TTC549 (cell line): ENCODE measurements around the gene MEG3.

ENCODE experiments used
- FAIRE-seq: peaks from 2 replicates; lab custom pipeline; 2012; peaks lifted over from hg19 to GRCh38; lab: Jason Lieb, UNC

Gene MEG3

DNA sequence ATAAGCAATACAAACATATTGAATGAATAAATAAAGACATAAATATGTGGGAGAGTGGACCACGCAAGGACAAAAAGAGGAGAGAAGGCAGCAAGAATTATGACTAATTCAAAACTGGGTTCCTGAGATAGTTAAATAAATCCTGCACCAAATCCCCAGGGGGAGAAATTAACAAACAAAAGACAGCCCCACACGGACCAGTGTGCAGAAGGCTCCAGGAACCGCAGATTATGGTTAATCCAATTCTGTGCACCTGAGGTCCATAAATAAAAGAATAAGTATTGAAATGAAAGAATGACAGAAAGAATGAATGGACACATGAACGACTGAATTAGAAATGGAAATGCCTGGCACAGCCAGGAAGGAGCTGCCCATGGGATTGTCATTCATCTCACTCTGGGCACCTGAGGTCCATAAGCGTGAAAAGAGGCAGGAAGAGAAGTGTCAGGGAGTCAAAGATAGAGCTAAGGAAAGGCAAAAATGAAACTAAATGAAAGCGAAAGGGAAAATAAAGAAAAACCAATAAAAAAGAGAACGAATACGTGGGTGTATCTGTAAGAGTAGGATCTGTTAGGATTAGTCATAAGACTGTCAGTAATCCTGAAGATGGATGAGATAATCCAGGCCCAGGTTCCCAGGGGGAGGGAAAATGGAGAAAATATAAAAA lies 23.3 kb downstream of the MEG3 start:
- no peak for FAIRE-seq

DNA sequence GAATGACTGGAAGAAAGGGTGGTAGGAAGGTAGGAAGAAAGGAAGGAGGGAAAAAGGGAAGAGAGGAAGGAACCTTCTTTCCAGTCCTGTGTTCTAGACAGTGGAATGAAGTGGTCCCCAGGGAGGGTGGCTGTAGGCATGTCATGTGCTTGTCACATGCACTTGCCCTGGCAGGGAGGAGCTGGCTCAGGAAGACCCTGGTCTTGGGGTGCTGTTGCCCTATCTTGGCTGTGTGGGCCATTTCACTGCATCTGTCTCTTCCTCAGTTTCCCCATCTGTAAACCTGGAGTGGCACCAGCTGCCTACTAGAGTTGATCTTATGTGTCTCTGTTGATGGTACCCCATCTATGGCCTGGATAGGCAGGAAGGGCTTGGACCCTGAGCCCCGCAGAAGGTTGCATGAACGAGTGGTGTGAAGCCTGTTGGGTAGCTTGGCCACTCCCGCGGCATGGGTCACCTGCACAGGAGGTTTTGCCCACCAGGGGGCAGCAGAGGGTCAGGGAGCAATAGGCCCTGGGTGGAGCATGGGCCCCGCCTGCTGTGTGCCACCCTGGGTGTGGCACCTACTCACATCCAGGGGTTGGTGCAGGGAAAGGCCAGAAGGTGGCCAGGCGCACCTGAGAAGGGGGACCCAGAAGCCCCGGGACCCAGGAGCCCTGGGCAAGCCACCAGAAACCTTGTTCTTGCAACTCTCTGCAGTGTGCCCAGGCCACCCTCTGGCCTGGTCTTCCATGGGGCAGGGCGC lies 25.1 kb downstream of the MEG3 start:
- no peak for FAIRE-seq

DNA sequence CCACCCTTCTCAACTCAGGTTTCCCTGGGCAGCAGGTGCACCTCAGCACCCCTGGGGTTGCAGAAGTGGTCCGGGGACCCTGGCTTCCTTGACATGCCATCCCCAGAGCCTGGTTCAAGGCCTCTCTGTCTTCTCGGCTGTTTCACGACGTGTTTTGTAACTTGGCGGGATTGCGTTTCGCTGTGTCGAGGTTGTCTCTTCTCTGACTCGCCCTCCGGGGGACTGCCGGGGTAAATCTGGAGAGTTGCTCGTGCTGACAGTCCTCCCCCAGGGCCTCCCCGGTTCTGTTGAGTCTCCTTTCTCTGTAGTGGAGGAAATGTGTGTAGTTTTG lies 25.6 kb downstream of the MEG3 start:
- no peak for FAIRE-seq

DNA sequence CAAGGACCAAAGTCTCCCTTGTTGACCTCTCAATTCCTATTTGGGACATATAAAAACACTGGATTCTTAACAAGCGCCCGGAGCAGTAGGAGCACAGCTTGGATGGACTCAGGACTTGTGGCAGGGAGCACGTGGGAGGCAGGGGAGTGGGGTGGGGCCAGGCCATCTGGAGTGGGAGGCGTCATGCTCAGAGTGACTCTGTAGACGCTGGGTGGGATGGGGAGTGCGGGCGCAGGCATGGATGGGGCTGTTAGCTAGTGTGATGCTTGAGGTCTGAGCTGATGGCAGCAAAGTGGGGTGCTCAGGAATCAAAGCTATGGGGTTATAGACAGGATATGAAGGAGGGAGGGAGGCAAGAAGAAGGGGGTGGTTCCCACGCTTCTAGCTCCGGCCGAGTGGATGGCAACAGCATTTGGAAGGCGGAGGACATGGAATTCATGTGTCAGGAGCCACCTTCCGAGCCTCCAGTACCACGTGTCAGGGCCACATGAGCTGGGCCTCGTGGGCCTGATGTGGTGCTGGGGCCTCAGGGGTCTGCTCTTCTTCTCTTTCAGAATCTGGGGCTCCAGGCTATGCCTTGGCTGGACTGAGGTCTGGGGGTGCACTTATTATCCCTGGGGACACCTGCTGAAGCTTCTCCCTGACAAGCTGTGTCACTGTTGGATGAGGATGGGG lies 26.2 kb downstream of the MEG3 start:
- FAIRE-seq = no peak

DNA sequence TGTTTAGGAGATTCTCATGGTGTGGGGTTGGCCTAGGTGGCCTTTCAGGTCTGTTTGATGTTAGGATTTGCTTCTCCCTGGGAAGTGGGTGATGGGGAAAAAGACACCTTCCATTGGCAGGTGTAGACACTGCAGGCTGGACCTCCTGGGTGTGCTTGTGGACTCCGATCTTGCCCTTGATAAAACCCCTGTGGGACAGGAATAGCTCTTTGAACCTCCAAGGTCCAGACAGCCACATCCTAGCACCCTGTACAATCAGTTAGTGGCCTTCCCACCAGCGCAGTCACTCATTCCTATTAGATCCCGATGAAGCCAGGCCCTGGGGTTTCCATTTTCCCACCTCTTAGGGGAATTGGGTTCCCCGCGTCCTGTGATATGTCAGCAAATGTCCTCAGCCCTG lies 28.5 kb downstream of the MEG3 start:
- FAIRE-seq = no peak

DNA sequence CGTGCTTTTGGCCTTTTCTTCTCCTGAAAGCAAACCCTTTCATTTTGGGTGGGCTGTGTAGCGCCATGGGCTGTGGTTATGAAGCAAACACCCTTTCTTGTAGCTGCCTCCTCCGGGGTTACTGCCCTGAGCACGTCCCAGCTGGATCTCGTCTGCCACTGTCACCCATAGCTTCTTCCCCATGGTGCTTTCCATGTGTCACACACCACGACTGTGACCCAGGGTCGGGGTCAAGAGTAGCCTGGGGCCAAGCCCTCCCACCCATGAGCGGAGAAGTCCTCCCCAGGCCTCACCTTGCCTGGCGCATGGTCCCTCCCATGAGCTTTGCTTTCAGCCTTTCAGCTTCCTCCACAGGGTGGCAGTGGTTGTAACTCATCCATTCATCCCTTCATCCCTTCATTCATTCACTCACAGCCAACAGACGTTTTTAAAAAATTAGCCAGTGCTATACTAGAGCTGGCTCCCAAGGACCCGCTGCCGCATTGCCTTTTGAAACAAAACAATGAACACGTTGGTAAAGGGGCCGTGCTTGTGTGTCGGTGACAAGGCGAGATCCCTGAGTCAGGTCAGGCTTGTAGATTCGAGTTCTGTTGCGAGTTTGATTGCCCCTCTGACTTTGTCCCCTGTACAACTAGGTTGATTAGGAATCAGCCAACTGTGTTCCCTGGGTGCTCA lies 29.5 kb downstream of the MEG3 start:
- no peak for FAIRE-seq

DNA sequence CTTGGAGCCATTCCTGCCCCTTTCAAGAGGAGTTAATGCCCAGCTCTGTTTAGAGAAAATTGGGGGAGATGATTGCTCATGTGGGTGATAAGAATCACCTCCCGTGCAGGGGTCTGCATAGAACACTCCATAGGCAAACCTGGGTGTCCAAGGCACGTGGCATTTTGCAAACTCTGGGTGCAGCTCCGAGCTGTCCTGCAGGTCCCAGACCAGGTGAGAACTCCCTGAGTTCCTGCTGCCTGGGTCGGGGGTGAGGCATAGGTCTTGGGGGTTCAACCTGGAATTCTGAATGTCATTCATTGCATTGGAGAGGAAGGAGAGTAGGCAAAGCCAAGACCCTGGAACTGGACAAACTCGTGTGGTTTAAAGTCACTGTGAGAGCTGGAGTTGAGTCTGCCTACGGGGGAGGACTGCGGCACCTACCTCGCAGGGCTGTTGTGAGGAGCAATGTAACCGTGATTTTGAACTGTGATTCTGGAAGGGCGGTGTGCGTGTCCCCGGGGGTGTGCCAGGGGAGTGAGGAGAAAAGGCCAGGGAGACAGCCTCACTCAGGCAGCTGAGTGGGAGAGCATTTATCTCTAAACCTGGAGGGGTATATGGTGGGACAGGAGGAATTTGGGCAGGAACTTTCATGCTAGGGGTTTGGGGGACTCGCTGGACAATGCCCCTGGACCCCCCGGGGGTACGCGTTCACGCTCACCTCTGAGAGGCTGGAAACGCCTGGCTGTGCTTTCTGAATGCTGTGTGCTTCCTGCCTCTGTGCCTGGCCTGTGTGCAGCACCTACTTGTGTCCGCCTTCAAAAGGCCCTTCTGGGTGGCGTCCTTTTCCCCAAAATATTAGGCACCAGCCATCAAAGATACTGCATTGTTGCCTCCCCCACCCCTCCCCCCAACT lies 30.4 kb downstream of the MEG3 start:
- FAIRE-seq = no peak

DNA sequence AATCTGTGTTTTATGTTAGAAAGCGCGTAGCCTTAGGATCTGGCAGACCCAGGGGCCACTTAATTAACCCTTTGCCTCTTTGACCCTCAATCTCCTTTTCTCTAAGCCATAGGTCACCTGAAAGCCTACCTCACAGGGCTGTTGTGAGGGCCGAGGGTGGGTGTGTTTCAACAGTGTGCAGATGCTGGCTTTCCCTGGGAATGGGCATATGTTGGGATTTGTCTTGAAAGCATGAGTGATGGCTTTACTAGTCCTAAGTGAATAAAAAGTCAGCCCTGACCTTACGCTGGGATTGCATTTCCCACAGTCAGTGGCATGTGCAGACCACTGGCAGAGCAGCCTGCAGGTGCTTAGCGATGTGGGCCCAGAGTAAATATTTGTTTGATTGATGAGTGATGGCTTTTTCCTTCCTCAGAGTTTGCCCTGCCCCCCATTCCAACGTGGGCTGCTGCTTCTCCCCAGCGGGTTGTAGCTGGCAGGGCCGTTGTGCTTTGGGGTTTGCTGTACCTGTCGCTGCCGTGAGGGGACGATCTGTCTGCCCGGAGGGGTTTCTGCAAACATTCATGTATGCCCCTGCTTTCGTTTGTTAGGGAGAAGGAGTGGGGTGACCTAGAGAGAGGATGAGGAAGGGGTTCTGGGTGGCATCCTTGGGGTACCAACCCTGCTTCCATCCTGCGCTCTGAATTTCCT lies 31.5 kb downstream of the MEG3 start:
- no peak for FAIRE-seq

DNA sequence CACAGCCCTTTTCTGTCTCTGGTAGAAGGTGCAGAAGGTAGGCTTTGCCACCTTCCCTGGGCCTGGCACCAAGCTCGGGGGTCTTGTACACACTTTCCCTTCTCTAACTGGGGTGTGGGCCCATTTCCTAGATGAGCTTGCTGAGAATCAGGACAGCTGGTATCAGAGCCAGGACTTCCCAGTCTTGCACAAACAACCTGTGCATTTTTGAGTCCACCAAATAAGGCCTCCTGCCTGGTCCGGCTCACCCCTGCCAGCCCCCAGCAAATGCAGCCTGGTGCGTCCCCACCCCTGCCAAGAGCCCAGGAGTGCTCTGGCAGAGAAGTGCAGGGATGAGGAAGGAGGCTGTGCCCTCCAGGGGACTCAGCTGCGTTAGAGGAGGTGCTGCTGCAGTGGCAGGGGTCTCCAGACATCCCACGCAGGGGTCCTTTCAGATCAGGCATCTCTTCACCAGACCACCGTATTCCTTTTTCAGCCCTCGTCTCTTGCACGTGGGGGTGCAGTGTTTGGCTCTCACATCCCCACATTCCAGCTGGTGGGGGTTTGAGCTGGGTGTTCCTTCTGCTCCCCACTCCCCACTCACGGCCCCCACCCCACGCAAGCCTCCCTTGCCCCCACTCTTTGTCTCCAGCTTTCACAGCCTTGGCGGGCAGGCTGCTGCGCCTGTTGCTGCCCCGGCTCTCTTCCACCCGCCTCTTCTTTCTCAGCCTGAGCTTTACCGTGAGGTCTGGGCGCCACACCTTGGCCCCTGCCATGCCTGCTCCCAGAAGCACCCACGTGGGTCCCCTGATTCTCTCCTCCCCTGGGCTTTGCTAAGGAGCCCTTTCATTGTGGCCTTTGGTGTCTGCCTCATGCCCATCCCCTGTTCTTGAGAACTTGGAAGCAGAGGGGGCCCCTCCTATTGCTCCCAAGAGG lies 32.3 kb downstream of the MEG3 start:
- no peak for FAIRE-seq

DNA sequence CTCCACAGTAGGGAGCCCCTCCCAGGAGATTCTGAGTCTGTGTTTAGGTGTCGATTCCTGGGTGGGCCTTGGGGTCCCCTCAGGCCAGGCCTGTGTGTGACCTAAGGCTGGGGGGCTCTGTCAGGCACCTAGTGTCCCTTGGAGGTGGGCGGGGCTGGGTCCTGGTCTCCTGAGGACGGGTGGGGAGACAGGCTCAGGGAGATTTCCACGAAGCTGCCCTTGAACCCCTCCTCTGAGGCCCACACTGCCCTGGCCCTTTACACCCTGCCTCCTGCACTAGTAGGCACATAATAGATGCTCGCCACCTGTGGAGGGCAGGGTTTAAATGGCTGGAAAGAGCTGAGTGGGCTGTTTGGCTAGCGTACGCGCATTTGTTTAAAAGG lies 32.9 kb downstream of the MEG3 start:
- no peak for FAIRE-seq

DNA sequence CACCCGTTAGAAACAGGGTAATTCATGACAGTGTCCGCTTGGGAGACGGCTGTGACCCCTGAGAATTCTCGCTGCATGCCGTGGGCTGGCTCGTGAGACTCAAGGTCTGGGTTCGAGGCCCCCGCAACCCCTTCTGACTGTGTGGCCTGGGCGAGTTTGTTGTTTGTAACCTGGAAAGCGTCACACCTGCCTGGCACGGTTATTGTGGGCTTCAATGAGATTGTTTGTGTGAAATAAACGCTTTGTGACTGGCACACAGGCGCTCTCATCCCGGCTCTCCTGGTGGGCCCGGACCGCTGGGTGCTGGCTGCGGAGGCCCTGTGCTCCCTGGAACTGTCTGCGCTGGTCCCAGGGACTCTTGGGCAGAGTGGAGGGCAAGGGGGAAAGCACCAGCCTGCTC lies 33.9 kb downstream of the MEG3 start:
- no peak for FAIRE-seq

DNA sequence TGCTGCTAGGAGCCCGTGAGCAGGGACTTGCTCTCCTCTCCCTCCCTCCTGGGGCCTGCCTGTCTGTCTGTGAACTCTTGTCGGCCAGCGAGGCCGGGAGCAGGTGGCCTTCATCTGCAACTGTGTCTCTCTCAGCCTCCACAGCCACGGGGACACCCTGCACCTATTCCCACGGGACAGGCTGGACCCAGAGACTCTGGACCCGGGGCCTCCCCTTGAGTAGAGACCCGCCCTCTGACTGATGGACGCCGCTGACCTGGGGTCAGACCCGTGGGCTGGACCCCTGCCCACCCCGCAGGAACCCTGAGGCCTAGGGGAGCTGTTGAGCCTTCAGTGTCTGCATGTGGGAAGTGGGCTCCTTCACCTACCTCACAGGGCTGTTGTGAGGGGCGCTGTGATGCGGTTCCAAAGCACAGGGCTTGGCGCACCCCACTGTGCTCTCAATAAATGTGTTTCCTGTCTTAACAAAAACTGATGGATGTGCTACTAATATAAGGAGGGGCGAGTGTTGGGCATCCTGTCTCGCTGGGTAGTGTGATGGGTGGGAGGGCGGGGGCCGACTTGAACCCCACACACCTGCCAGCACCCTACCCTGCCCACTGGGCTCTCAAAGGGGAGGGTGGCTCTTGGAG lies 34.8 kb downstream of the MEG3 start:
- FAIRE-seq = no peak

DNA sequence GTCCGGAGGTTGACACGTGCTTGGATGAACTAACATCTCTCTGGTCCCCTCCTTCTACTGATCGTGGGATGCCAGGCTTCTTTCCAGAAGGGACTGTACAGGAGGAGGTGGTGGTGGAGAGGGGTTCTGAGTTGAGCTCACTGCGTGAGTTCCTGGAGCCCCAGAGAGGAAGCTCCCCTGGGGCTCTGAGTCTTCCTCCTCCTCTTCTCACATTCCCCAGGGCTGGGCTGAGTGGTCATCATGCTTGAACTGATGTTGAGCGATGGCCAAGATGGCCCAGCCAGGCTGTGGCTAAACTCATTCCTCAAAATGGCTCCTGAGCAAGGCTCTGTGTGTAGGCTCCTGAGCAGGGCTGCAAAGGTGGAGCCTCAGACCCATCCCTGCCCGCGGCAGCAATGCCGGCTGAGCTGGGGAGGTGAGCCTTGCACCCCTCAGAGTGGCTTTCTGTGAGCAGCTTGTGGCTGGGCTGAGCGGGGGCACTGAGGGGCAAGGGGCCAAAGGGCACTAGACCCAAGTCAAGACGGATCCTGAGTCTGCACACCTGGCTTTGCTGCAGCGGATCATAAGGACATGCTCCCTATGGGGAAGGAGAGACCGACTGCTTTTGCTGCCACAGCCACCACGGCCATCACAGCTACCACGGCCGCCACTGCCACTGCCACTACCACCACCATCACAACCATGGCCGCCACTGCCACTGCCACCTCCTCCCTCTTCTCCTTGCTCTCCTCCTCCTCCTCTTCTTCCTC lies 35.4 kb downstream of the MEG3 start:
- FAIRE-seq = no peak

DNA sequence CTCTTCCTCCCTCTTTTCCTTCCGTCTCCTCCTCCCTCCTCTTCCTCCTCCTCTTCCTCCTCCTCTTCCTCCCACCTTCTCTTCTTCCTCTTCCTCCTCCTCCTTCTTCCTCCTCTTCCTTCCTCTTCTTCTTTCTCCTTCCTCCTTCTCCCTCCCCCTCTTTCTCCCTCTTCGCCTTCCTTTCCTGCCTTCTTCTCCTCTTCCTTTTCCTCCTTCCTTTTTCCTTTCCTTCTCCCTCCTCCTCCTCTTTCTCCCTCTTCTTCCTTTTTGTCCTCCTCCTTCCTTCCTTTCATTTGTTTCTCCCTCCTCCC lies 36.0 kb downstream of the MEG3 start:
- FAIRE-seq = no peak

DNA sequence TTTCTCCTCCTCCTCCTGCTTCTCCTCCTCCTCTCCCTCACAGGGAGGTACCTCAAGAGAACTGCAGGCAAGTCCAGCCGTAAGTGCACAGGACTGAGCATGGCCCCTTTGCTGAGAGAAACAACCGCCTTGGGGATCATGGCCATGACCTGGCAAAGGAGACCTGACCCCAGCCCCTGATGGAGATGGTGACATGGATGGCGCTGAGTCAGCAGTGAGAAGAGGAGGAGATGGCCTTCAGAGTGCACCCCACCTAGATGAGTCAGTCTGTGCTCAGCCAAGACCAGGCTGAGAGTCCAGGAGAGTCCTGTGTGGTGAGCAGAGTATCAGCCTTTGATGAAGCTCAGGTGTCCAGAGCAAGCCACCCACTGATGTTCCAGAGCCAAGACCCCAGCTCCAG lies 36.4 kb downstream of the MEG3 start:
- FAIRE-seq = no peak

DNA sequence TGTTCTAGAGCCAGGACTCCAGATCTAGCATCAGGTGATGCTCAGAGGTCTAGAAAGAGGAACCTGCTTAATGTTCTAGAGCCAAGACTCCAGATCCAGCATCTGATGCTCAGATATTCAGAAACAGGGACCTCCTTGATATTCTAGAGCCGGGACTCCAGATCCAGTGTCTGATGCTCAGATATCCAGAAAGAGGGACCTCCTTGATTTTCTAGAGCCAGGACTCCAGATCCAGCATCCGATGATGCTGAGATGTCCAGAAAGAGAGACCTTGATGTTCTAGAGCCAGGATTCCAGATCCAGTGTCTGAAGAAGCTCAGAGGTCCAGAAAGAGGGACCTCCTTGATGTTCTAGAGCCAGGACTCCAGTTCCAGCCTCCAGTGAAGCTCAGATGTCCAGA lies 36.9 kb downstream of the MEG3 start:
- FAIRE-seq = no peak

DNA sequence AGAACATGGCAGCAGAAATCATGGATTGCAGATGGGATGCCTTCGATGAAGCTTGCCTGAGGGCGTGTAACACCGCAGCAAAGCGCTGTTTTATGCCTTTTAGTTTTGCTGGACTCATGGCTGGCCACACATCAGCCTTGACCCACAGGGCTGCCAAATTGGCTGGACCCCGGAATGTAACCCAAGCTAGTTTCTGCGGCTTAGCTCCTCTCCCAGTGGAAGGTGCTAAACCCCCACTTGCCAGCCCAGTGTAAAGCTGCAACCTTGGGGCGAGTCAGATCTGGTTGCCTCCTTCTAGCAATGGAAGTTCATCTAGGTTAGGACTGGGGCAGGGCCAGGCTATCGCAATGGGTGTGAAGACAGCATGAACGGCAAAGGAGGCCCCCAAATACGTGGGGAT lies 38.3 kb downstream of the MEG3 start:
- FAIRE-seq = no peak

DNA sequence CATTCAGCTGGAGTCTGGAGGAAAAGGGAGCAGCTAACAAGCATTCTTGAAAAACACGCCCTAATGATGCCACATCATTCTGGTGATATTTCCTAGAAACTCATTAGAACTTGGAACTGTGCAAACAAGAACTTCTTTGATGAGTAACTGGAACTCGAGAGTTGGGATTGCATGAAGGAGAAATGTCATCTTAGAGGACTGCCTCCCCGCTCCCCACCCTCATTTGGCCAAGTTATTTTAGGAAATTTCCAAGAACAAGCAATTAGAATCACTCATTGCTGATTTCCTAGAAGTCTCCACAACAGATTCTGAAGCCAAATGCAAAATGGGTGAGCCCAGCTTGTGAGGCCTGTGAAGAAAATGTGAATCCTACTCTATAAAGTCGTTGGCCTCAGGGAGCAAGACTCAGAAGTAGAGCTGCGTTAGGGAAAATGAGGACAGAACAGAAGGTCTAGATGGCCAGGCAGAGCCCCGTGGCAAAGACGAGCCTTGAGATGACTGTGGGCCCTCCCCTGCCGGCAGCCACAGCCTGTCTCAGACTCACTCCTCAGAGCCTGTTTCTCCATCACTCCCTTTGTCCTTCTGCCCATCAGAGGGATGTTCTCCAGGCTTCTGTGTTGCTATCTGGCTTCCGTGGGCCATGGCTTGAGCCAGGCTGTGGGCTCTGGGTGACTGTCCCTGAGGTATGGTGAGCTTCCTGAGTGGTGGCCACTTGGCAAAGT lies 39.2 kb downstream of the MEG3 start:
- FAIRE-seq = no peak
